Stimulated activated CD8-positive, alpha-beta memory T cell treated with anti-CD3 and anti-CD28 coated beads, Interleukin-7, amount 100 ng/mL, for 48 hours (primary cell): ENCODE measurements around the gene CPNE2.
A peak's percentile ranks its signal among the peaks of the same experiment; 100 is the strongest.
"Not testable (repeated sequence)": the region's sequence is repeated elsewhere in the genome, so short reads cannot be mapped to it uniquely, and the experiment has no call there.

Experiments
- DNase-seq, 2 donors: peaks; one replicate each; pipeline ENCODE4 v3.0.0-alpha.2; 2020; ENCODE audit warnings: low read depth in 1 of 2; ENCODE audit errors: extremely low read depth in 1 of 2

CPNE2 gene

DNA sequence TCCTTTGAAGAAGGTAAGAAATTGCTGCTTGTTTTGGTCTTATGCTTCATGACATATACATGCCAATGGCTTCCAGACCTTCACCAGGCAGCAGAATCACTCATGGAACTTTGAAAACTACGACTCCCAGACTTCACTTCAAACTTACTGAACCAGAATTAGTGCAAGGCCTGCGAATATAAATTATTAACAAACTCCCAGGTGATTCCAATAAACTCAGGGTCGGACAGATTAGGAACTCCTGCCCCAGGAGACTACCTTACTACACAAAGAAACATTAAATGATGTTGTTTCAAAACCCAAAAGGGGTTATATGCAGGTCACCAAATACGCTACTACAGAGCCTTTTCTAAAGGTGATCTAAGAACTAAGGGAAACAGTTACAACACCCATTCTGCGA, 73.1 kb downstream of the CPNE2 start:
- DNase-seq: no peak

DNA sequence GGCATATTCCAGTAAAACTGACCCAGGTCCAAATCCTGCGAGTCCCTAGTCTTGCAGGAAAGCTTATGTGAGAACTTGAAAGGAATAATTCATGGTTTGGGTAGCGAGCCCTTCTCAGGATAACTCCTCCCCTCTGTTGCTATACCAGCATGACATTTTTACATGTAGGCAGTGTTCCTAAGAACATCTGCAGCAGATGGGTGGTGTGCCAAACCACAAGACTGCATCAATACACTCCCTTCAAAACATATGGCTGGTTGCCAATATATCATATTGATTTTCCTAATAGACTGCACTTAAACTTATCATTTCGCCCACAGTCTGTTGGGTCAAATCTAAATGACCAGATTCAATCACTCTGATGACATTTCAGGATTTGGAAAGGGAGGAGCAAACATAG, 73.6 kb downstream of the CPNE2 start:
- no peak for DNase-seq

DNA sequence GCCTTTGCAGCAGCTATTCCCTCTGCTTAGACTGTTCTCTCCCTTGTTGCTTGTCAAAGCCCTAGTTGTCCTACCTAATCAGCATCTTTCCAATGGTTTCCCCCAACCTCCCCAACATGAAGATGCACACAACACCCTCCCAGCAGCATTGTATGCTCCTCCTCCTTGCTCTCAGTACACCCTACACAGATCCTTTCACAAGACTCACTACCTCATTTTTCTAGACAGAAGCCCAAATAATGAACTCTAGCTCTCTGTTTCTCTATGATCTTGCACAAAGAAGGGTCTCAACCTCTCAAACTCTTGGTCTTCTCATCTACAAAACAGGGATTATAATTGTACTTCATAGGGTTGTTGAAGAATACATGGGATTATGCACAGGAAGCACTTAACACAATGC, 74.1 kb downstream of the CPNE2 start:
- no peak for DNase-seq

DNA sequence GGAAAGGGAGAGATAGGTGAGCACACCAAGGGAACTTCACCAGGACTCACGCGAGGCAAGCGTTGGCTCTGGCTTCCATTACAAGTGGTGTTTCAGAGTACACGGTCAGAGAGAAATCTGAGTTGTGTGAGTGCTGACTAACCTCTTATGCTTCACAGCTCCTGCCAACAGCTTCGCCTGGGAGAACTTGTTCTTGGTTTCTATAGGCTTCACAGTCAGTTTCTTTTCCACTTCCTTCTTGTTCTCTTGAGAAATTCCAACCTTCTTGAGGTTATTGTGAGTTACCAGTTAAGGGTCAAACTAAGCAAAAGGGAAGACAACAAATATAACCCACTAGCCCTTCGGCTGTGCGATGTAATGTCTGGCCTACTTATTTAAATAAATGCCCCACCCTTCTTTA, 74.6 kb downstream of the CPNE2 start:
- DNase-seq: no peak

DNA sequence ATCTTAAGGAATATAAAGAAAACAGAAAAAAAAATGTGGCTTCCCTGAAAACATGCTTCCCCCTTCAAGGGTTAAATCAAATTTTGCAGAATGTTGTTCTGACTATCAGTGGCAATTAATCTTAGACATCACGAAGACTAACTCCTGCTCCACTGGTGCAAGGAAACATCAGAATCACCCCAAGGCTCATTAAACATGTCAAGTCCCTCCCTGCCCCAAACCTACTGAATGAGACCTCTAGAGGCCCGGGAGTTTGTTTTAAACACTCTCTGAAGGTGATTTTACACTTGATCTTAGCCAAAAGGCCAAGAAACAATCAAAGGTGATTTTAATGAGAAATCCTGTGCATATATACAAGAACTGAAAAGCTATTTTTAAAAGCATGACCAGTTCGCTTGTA, 75.2 kb downstream of the CPNE2 start:
- no peak for DNase-seq

DNA sequence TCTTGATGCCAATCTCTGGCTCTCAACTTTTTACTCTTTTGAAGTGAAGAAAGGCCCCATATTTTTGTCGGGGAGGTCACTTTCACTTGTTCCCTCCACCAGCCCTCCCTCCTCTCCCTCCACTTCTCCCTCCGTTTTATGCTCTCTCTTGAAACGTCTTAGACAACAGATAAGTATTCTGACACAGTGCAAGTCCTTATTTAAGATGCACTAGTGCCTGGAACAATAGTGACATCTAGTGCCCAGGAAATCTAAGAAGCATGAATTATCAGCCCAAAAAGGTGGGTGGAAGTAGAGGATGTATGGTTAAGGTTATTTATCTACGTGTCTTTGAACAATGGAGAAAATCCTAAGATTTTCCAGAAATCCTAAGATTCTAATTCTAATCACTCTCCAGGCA, 75.6 kb downstream of the CPNE2 start:
- DNase-seq: no peak

DNA sequence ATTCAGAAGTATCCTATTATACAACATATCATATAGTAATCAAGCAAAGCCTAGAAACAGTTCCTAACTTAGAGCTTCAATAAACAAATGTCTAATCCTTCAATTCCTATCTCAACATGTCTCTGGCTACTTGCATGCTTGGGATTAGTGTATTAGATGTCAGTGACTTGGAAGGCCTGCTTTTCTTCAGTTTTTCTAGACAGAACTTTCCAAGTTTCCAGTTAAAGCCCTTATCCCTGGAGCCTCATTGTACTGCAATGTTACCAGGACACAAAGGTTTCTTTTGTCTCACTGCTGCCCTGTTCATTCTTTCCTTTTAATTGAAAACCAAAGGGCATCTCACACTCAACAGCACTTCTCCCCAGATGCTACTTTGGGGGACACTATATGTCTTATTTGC, 76.9 kb downstream of the CPNE2 start:
- no peak for DNase-seq

DNA sequence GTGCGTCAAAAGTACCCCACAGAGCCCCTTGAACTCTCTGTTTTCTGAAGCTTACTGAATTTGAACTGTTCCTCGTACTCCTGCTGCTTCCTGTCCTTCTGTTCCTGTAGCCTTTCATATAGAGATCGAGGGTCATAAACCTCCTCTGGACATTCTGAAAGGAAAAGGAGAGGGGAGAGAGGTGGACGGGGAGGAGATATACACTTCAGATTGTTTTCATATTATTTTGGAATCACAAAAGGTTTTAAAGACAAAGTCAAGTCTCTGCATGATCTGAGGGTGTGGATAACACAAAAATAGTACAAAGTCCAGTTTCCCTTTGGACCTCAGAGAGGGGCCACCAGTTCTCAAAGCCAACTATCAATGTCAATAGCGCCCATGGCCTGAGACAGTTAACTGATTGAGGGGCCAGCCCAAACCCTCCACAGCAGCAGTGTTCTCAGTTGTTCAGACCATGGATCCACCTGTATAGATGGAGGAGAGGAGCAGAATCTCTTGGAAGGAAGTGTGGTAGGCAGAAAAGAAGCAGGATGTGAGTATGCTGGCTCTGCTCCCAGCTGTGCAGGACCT, 80.4 kb downstream of the CPNE2 start:
- no peak for DNase-seq

DNA sequence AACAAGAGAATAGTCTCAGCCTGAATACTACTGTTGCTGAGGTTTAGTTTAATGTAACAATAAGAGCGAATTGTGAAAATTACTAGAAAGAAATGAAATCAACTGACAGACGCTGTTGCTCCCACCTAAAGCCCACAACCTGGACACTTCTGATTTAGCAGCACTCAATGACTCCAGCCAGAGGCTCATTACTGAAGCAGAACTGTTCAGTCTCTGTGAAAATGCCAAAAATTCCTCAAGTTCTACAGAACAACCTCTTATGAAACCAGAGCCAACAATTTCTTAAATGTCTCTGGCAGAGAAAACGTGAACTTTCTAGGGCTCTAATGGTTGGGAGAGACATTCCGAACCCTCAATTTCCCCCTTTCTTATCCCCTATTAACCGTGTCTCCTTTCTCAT, 83.5 kb downstream of the CPNE2 start:
- no peak for DNase-seq

DNA sequence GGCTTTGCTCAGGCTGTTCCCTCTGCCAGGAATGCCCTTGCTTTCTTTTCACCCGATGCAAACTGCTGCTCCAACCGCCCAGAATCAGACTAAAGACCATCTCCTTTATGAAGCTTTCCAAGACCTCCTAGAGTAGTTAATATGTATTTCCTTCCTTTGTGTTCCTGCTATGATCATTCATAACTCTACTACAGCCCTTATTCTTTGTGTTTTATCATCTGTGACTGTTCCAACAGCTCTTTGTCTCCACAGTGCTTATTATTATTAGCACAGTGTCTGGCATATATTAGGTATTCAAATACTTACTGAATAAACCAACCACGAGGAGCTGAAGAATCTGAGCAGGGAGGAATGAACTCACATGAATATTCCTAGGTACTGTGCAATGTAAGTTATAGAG, 85.8 kb downstream of the CPNE2 start:
- DNase-seq: no peak

DNA sequence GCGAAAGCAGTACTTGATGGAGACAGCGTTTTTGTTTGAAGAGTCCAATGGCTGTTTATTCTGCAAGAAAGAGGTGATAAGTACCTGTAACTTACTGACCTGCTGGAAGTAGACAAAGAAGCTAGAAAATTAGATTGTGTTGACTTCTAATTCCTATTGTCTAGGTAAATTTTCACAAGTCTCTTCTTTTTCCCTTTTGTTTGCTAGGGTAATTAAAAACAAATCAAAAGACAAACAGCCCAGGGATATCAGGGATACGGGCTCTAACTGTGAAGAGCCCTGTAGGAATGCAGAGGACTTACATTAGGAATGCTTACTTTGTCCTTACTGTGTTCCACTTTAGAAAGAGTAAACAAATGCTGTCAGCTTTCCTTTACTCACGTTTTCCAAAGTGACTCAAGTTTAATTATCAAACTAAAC, 86.4 kb downstream of the CPNE2 start:
- DNase-seq: no peak

DNA sequence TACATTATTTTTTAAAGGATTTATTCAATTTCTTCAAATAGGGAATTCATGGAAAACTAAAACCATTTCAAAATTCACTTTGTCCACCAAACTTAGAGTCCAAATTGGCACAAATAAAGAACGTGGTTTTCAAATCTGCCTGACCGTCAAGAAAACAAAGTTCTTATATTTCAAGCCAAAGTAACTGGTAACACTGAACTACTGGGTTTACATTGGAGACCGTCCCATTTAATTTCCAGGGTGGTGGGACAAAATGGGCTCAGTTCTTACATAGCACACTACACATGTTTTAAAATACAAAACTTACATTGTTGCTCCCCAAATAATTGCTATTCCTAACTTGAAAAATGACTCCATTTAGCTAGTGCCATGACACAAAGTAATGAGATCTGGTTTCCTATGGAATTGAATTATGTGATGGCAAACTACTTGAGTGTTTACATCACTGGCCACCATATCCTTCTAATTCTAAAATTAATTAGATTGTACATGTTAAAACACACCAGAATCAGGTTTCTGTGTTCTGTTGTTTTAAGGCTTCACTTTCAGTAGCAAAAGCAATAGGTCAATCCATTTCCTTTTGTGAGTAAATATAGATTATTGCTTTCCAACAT, 86.9 kb downstream of the CPNE2 start:
- no peak for DNase-seq

DNA sequence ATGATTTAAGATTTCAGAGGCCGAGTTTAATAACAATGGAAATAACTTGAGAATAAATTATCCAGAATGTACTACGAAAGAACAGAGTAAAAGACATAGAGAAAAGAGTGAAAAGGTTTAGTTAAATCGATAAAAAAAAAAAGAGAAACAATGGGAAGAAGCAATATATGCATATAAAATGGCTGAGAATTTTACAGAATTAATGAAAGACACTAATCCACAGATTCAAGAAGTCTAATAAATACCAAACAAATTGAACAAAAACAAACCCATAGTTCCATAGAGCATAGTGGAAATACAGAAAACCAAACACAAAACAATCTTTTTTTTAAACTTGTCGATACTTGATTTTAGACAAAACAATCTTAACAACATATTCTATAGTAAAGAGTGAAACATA, 91.7 kb downstream of the CPNE2 start:
- DNase-seq: no peak

DNA sequence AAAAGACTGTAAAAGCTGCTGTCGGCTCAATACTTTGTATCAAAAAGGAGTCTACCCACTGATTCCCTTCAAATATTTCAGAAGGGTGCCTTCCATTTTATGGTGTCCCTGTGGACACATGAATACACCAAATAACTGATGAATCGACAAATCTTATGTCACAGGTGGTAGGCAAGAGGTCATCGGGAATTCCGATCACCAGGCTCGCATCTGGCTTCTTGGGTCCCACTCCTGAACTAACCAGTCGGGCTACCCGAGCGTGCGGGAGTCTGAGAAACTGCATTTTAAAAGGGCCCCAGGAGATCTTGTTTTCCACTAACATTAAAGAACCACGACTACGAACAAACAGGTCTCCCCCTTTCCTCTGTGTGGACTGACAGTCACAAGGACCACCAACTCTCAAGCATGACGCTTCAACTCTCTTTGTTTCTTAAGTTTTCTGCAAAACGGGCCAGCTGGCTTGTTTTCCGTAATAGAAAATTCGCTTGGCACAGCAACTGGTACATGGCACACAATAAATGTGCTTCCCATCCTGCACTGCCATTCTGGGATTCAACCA, 92.6 kb downstream of the CPNE2 start:
- DNase-seq: no peak

DNA sequence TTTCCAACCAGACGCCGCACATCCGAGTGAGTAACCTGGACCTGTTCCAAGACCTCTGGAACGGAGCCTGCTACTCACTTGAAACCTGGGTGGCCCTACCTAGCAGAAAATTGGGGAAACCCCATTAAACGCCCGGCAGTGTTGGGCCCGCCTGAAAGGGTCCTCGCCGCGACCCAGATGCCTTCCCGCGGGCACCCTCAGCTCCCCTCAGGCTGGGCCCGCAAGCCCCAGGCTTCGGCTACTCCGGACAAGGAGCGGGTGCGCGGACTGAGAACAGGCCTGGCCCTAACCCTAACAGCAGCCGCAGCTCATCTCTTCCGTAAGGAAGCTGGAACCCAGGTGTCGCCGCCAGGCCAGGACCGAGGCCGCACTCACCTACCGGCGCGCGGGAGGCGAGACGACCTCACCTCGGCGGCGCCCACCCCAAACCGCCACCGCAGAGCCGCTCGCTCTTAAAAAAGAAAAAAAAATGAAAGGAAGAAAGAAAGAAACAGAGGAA, 93.1 kb downstream of the CPNE2 start:
- DNase-seq: no peak

DNA sequence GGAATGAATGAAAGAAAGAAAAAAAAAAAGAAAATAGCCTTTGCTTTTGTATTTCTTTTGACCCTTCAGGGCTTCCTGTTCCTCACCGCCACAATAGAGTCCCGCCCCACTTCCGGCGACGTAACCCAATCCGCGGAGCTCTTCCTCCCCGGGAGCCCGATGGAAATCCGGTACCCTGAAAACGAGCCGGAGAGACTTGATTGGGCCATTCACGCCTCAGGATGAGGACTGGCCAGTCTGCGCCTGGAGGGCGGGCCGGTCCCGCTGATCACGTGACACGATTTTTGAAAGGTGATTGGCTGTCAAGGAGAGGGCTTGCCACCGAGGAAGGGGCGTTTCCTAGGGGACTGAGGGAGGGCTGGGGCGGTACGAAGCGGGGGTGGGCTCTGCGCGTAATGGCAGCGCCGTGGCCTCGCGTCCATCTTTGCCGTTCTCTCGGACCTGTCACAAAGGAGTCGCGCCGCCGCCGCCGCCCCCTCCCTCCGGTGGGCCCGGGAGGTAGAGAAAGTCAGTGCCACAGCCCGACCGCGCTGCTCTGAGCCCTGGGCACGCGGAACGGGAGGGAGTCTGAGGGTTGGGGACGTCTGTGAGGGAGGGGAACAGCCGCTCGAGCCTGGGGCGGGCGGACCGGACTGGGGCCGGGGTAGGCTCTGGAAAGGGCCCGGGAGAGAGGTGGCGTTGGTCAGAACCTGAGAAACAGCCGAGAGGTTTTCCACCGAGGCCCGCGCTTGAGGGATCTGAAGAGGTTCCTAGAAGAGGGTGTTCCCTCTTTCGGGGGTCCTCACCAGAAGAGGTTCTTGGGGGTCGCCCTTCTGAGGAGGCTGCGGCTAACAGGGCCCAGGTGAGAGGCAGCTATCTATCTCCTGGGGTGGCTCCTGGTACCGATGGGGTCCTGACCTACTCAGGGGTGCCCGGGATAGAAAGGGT, 93.8 kb downstream of the CPNE2 start, which contains the start of the genes PSME3IP1 and RSPRY1:
TSS of gene PSME3IP1 (minus strand) at position 95 of the 927 bp plus-strand sequence. CDS start 12,185 bp downstream, outside the sequence.
TSS of gene RSPRY1 (plus strand) at position 385 of the 927 bp plus-strand sequence. CDS start 18,330 bp downstream, outside the sequence.
- peak; percentile 97 to 98 for DNase-seq

DNA sequence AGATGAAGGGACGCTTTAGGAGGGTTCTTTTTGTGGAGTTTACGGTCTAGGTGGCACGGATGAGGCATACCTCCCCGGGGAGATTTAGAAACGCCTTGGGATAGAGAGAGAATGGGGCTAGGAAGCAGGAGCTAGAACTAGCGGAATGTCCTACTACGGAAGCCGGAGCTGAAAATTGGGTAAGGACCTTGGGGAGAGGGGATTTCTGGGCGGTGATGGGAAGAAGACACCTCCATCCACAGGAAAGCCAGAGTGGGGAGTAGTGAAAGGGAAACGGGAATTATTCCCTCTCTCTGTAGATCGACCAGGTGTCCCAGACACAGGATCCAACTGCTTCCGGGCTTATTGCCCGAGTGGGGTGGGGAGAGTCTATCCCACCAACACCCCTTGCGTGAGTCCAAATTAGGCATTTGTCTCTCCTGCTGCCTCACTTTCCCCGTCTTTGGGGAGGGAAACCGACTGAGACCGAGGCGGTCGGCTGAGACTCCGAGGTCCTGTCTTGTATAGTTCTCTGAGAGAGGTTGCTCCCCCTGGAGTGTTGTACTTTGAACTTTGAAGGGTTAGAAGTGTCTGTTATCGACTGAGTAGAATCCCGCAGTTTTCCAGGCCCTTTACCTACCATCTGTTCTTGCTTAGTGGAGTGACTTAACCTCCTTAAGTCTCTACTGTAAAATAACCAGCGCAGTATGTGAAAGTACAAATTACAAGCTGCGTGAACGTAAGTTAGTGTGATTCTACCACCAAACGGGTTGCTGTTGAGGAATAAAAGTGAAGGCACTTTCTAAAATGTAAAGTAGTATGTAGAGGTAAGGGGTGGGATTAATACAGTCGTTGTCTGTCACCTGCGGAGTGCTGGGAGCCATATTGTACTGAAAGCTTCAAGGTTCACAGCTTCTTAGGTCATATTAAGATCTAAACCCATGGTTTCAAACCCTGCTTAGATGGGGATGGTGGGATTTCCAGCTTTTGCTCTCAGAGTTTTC, 94.8 kb downstream of the CPNE2 start:
- DNase-seq: no peak

DNA sequence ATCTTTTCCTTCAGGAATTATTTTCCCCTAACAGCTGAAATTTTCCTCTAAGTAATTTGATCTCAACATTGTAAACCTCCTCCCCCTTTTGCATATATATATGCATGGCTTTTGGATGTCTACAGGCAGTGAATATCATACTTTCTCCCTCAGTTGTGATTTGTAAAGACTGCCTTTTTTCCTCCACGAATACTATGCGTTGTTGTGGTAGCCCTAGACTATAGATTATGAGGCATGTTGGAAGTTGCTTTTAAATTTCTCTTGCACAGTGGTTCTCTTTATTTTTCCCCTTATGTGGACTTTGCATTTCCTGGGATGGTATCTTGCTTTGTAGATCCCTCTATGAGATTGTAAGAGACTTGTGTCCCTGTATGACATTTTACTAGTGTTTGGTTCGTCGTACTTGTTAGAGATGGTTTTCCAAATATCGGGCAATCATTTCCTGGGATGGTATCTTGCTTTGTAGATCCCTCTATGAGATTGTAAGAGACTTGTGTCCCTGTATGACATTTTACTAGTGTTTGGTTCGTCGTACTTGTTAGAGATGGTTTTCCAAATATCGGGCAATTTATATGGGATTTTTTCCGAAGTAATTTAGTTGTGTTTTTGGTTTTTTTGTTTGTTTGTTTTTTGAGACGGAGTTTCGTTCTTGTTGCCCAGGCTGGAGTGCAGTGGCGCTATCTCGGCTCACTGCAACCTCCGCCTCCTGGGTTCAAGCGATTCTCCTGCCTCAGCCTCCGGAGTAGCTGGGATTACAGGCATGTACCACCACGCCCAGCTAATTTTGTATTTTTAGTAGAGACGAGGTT, 95.7 kb downstream of the CPNE2 start:
- DNase-seq: not testable (repeated sequence)

DNA sequence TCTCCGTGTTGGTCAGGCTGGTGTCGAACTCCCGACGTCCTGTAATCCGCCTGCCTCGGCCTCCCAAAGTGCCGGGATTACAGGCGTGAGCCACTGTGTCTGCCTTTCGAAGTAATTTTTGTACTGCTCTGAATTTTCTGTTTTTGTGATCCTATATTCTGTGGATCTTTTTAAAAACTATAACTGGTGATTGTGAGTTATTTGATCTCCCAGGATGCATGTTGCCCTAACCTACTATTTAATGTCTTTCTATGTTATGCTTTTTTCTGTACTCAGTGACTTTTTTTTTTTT, 96.3 kb downstream of the CPNE2 start:
- no peak for DNase-seq
